ENCODE results near the gene TMEM200C. TPM values are rescaled to one million over a fixed set of nuclear protein-coding genes. Genes with fewer than 3 reads are reported as not detected.
A peak's percentile ranks its signal among the peaks of the same experiment; 100 is the strongest.

TMEM200C gene
- total RNA-seq, 6 experiments from 2014 or later: 0.19 to 1.6 (median 1.1) TPM

GRCh38 chr18:5884375-5884774, 10.9 kb downstream of the TMEM200C start:
- intact Hi-C loops (cut with DNase I): no loop called here
- H3K27me3 ChIP-seq: no peaks in the 10 kb centered on the region
- H3K4me1 ChIP-seq: no peaks in the 10 kb centered on the region
- H3K36me3 ChIP-seq: no peaks in the 10 kb centered on the region
- 83% methylated on average over 1 of the region's 1 CpG for WGBS (ENCODE audit: insufficient coverage, low coverage, low lambda C conversion rate, missing lambda C conversion rate)
- no peak for DNase-seq
- no peaks in the 10 kb centered on the region for H3K9me3 ChIP-seq
- no peak overlapping the region for H3K27ac ChIP-seq
- no peak for ATAC-seq
- TF ChIP-seq POLR2A (IDR thresholded peaks at IDR 0.05) (no peak), CTCF (IDR thresholded peaks at IDR 0.05) (no peak)
- H3K4me3 ChIP-seq: no peak overlapping the region

GRCh38 chr18:5879479-5879882, 15.8 kb downstream of the TMEM200C start:
- TF ChIP-seq CTCF (IDR thresholded peaks at IDR 0.05) (peak; percentile 68 to 83 (median 76)), POLR2A (IDR thresholded peaks at IDR 0.05) (no peak)
- no peaks in the 10 kb centered on the region for H3K27me3 ChIP-seq
- no peak overlapping the region for H3K4me3 ChIP-seq
- H3K36me3 ChIP-seq: no peaks in the 10 kb centered on the region
- no peaks in the 10 kb centered on the region for H3K9me3 ChIP-seq
- no peak for DNase-seq
- no peak overlapping the region for H3K27ac ChIP-seq
- no peaks in the 10 kb centered on the region for H3K4me1 ChIP-seq
- peak; percentile 66 to 86 (median 71) for ATAC-seq
- intact Hi-C loops (cut with DNase I): loop anchor here (10.0 kb wide), 2 partner anchors 605 to 635 kb away; no protein-coding TSS in a partner anchor

- intact Hi-C loops (cut with DNase I): loop anchor here (10.0 kb wide), 2 partner anchors 608 to 638 kb away; no protein-coding TSS in a partner anchor
- H3K27me3 ChIP-seq: no peaks in the 10 kb centered on the region
These were observed 18.4 kb downstream of the TMEM200C start for GRCh38 chr18:5876891-5877290.

GRCh38 chr18:5874336-5874735, 21.0 kb downstream of the TMEM200C start:
- intact Hi-C loops (cut with DNase I): loop anchor here (10.0 kb wide), 2 partner anchors 610 to 640 kb away; no protein-coding TSS in a partner anchor

More at GRCh38 chr18:5876891-5877290, 18.4 kb downstream of the TMEM200C start:
- no peak for DNase-seq
- no peaks in the 10 kb centered on the region for H3K4me1 ChIP-seq
- ATAC-seq: no peak
- no peak overlapping the region for H3K4me3 ChIP-seq
- H3K36me3 ChIP-seq: no peaks in the 10 kb centered on the region
- TF ChIP-seq CTCF (IDR thresholded peaks at IDR 0.05): no peak
- TF ChIP-seq POLR2A (IDR thresholded peaks at IDR 0.05): no peak
- H3K9me3 ChIP-seq: no peaks in the 10 kb centered on the region
- no peak overlapping the region for H3K27ac ChIP-seq

More at GRCh38 chr18:5874336-5874735, 21.0 kb downstream of the TMEM200C start:
- DNase-seq (no peak), ATAC-seq (no peak)
- H3K27ac ChIP-seq: no peak overlapping the region
- no peaks in the 10 kb centered on the region for H3K27me3 ChIP-seq
- no peaks in the 10 kb centered on the region for H3K4me1 ChIP-seq
- H3K36me3 ChIP-seq: no peaks in the 10 kb centered on the region
- no peak overlapping the region for H3K4me3 ChIP-seq
- no peaks in the 10 kb centered on the region for H3K9me3 ChIP-seq
- TF ChIP-seq POLR2A (IDR thresholded peaks at IDR 0.05) (no peak), CTCF (IDR thresholded peaks at IDR 0.05) (no peak)

All from right lobe of liver (tissue), 6 donors.